PFSK-1 (cell line): ENCODE results near the gene SMAD4.

ENCODE experiments used
- POLR2AphosphoS5 ChIP-seq: IDR thresholded peaks from 2 replicates; pipeline ENCODE4 v1.6.1; 2012; ENCODE audit warnings: low read depth, mild to moderate bottlenecking, control low read depth, low read length, moderate library complexity
- REST ChIP-seq, 2 experiments: IDR thresholded peaks; 2 replicates each; pipeline versions ENCODE4 v1.6.1 to v1.8.0; 2011 to 2012; ENCODE audit warnings: low read depth in 2 of 2, low read length in 2 of 2, control low read depth in 1 of 2, inconsistent platforms in 1 of 2, mild to moderate bottlenecking in 1 of 2, moderate library complexity in 1 of 2; ENCODE audit not compliant: insufficient read depth in 1 of 2

- TF ChIP-seq REST (IDR thresholded peaks at IDR 0.05; ENCODE audit: insufficient read depth in 1 of 2, low read depth in 2 of 2, low read length in 2 of 2) (no peak), POLR2AphosphoS5 (no peak)
These were observed 15.0 kb downstream of the SMAD4 start for GRCh38 chr18:51044928-51045585.
